ENCODE data around the gene RPS15. TPM values are rescaled to one million over a fixed set of nuclear protein-coding genes. Genes with fewer than 3 reads are reported as not detected.

Gene RPS15
- total and polyA plus RNA-seq, 2 of the 13 experiments (the other 11 are each of a cell fraction or from before 2014, with no cell fraction given) = 695 to 1,411 TPM

GRCh38 chr19:1408300-1409203 is 29.6 kb upstream of the RPS15 start (continued):
- TF ChIP-seq ZBTB10 (CRISPR knock-in tag; IDR thresholded peaks at IDR 0.05; ENCODE audit: borderline replicate concordance) = peak; percentile 87; the same call in 1 of the 2 replicates
- no peak for TF ChIP-seq SRSF4 (IDR thresholded peaks at IDR 0.05; ENCODE audit: low read depth, low read length, poor library complexity, severe bottlenecking)
- 0 out of 2 replicates have a peak, but pooled peaks have one; percentile 43 for TF ChIP-seq ZNF616 (CRISPR knock-in tag; IDR thresholded peaks at IDR 0.05; ENCODE audit: low read depth)
- TF ChIP-seq SSRP1 (CRISPR knock-in tag; IDR thresholded peaks at IDR 0.05) = no peak
- no peak for TF ChIP-seq CENPT (CRISPR knock-in tag; IDR thresholded peaks at IDR 0.05; ENCODE audit: low read depth)
- TF ChIP-seq KMT2A (CRISPR knock-in tag; IDR thresholded peaks at IDR 0.05) = peak; percentile 68; the same call in 1 of the 2 replicates
- TF ChIP-seq JARID2 (CRISPR knock-in tag; IDR thresholded peaks at IDR 0.05; ENCODE audit: insufficient replicate concordance) = no peak
- TF ChIP-seq REST (IDR thresholded peaks at IDR 0.05; ENCODE audit: borderline replicate concordance in 1 of 2, low read depth in 1 of 2, low read length in 2 of 2) = no peak
- TF ChIP-seq ZNF883 (CRISPR knock-in tag; IDR thresholded peaks at IDR 0.05; ENCODE audit: not compliant biosample characterization) = peak; percentile 30
- no peak for TF ChIP-seq RARG (CRISPR knock-in tag; IDR thresholded peaks at IDR 0.05; ENCODE audit: low read depth)
- no peak for TF ChIP-seq SMAD9 (CRISPR knock-in tag; IDR thresholded peaks at IDR 0.05)
- no peak for TF ChIP-seq TOE1 (CRISPR knock-in tag; IDR thresholded peaks at IDR 0.05)
- no peak for TF ChIP-seq ZNF136 (CRISPR knock-in tag; IDR thresholded peaks at IDR 0.05; ENCODE audit: low read depth)
- no peak for TF ChIP-seq ZSCAN20 (CRISPR knock-in tag; IDR thresholded peaks at IDR 0.05; ENCODE audit: borderline replicate concordance)
- peak; percentile 34; the same call in 1 of the 2 replicates for TF ChIP-seq RXRA (CRISPR knock-in tag; IDR thresholded peaks at IDR 0.05)
- TF ChIP-seq HNF4G (IDR thresholded peaks at IDR 0.05; ENCODE audit: borderline replicate concordance, low read depth, low read length) = no peak
- TF ChIP-seq HNF4G (CRISPR knock-in tag; IDR thresholded peaks at IDR 0.05; ENCODE audit: borderline replicate concordance, low read depth) = no peak
- TF ChIP-seq MXD4 (CRISPR knock-in tag; IDR thresholded peaks at IDR 0.05) = 0 out of 2 replicates have a peak, but pooled peaks have one; percentile 42
- TF ChIP-seq ZNF850 (CRISPR knock-in tag; conservative IDR thresholded peaks at IDR 0.05) = no peak
- peak; percentile 26 for TF ChIP-seq ZNF18 (CRISPR knock-in tag; IDR thresholded peaks at IDR 0.05; ENCODE audit: insufficient replicate concordance)
